HL-60 (cell line): ENCODE data around the gene CA6.

Source experiments
- DNase-seq, 2 experiments: peaks; one replicate each; pipeline ENCODE4 v3.0.0-alpha.2; 2010 to 2020; ENCODE audit warnings: low read depth in 1 of 2, low spot score in 1 of 2
- H3K27ac ChIP-seq: fragments of 250-450 bp; sonication (Bioruptor Pico); replicated peaks from 2 replicates; pipeline ENCODE4 v1.5.1; 2020; ENCODE audit warnings: mild to moderate bottlenecking, moderate library complexity
- H3K27me3 ChIP-seq: fragments of 250-450 bp; sonication (Bioruptor Pico); 2 replicates; pipeline ENCODE4 v1.5.1; 2021; ENCODE audit warnings: mild to moderate bottlenecking, moderate library complexity; ENCODE audit not compliant: insufficient read depth, poor library complexity, severe bottlenecking
- H3K4me3 ChIP-seq: replicated peaks from 2 replicates; pipeline ENCODE4 v1.5.1; 2011; ENCODE audit warnings: mild to moderate bottlenecking, control low read depth, low read length; ENCODE audit not compliant: insufficient read depth
- CTCF ChIP-seq: IDR thresholded peaks from one replicate; pipeline ENCODE4 v1.5.1; 2011; ENCODE audit warnings: low read length, control low read depth, inconsistent platforms; ENCODE audit not compliant: insufficient read depth
- GABPA ChIP-seq: IDR thresholded peaks from 2 replicates; pipeline ENCODE4 v1.6.1; 2012; ENCODE audit warnings: low read depth
- POLR2AphosphoS5 ChIP-seq: IDR thresholded peaks from 2 replicates; pipeline ENCODE4 v1.6.1; 2012; ENCODE audit warnings: low read depth
- SPI1 ChIP-seq: IDR thresholded peaks from 2 replicates; pipeline ENCODE4 v1.6.1; 2012; ENCODE audit warnings: low read depth, mild to moderate bottlenecking, borderline replicate concordance
- TF ChIP-seq, protein P1 (sequence below): IDR thresholded peaks from 2 replicates; pipeline ENCODE4 v1.6.1; 2012; ENCODE audit warnings: low read depth; ENCODE audit not compliant: insufficient replicate concordance

Gene CA6

GRCh38 chr1:9008236-9008635 lies 62.6 kb downstream of the CA6 start:
- Histone ChIP-seq H3K4me3 (no peak overlapping the region), H3K27me3 (no peaks in the 10 kb centered on the region), H3K27ac (no peak overlapping the region)
- TF ChIP-seq CTCF (no peak), POLR2AphosphoS5 (no peak), SPI1 (no peak), GABPA (no peak)
- TF ChIP-seq, protein P1, sequence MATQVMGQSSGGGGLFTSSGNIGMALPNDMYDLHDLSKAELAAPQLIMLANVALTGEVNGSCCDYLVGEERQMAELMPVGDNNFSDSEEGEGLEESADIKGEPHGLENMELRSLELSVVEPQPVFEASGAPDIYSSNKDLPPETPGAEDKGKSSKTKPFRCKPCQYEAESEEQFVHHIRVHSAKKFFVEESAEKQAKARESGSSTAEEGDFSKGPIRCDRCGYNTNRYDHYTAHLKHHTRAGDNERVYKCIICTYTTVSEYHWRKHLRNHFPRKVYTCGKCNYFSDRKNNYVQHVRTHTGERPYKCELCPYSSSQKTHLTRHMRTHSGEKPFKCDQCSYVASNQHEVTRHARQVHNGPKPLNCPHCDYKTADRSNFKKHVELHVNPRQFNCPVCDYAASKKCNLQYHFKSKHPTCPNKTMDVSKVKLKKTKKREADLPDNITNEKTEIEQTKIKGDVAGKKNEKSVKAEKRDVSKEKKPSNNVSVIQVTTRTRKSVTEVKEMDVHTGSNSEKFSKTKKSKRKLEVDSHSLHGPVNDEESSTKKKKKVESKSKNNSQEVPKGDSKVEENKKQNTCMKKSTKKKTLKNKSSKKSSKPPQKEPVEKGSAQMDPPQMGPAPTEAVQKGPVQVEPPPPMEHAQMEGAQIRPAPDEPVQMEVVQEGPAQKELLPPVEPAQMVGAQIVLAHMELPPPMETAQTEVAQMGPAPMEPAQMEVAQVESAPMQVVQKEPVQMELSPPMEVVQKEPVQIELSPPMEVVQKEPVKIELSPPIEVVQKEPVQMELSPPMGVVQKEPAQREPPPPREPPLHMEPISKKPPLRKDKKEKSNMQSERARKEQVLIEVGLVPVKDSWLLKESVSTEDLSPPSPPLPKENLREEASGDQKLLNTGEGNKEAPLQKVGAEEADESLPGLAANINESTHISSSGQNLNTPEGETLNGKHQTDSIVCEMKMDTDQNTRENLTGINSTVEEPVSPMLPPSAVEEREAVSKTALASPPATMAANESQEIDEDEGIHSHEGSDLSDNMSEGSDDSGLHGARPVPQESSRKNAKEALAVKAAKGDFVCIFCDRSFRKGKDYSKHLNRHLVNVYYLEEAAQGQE = no peak
- DNase-seq = no peak

GRCh38 chr1:9009438-9010370 lies 64.0 kb downstream of the CA6 start:
- DNase-seq = peak in 1 of 2 experiments; percentile 43
- Histone ChIP-seq H3K27me3 (no peaks in the 10 kb centered on the region), H3K4me3 (no peak overlapping the region), H3K27ac (no peak overlapping the region)
- TF ChIP-seq CTCF (peak; percentile 44), GABPA (no peak)

GRCh38 chr1:9010781-9011323 lies 65.2 kb downstream of the CA6 start:
- no peak overlapping the region for H3K27ac ChIP-seq
- DNase-seq = peak in 1 of 2 experiments; percentile 30
- TF ChIP-seq GABPA (no peak), SPI1 (peak; percentile 45; the same call in 1 of the 2 replicates)
- no peak overlapping the region for H3K4me3 ChIP-seq
- H3K27me3 ChIP-seq = no peaks in the 10 kb centered on the region

DNA sequence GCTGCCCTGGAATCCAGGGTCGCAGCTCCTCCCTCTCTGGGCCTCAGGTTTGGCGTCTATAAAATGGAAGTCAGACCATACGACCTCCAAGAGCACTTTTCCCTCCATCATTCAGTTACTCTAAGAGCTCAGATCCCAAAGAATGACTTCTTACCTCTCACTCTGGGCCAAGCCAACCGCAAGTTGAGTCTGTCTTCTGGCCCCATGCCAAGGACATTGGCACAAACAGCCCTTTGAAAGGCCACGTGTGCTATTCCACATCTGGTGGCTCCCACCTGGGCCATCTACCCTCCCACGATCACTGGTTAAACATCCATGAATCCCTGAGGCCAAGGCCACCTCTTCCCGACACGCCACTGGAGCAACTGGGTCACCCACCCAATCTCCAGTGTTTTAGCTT lies 68.2 kb downstream of the CA6 start:
- Histone ChIP-seq H3K4me3 (no peak overlapping the region), H3K27ac (no peak overlapping the region), H3K27me3 (no peaks in the 10 kb centered on the region)
- no peak for TF ChIP-seq GABPA
- TF ChIP-seq, protein P1 = no peak
- no peak for TF ChIP-seq SPI1
- TF ChIP-seq CTCF = no peak
- no peak for TF ChIP-seq POLR2AphosphoS5
- DNase-seq = no peak
